ENCODE results near the gene DFFB.

GRCh38 chr1:3905266-3905952, 48.1 kb downstream of the DFFB start:
- TF ChIP-seq POLR2A (IDR thresholded peaks at IDR 0.05; ENCODE audit: low read length) (no peak), GATA1 (IDR thresholded peaks at IDR 0.05; ENCODE audit: low read depth, low read length) (no peak)
